GM23338 (cell line): ENCODE data around the gene KCNMB1. TPM values are rescaled to one million over a fixed set of nuclear protein-coding genes. Genes with fewer than 3 reads are reported as not detected.

Experiments
- ATAC-seq: fragments of 200-7000 bp; cut with Tn5 transposase; 3 replicates; pipeline ENCODE4 v1.9.1; 2020
- DNase-seq: peaks from one replicate; pipeline ENCODE4 v3.0.0-alpha.2; 2015; ENCODE audit warnings: low spot score
- H2AFZ ChIP-seq: fragments of 200-600 bp; sonication (generic); 2 replicates; pipeline ENCODE4 v1.8.0; 2016; ENCODE audit warnings: antibody characterized with exemption, mild to moderate bottlenecking, moderate library complexity
- H3F3A ChIP-seq: fragments of 200-600 bp; sonication (generic); replicated peaks from 2 replicates; pipeline ENCODE4 v1.8.0; 2017; ENCODE audit warnings: antibody characterized with exemption, mixed run types, low read depth
- H3K27ac ChIP-seq: fragments of 200-600 bp; sonication (generic); 2 replicates; pipeline ENCODE4 v1.6.1; 2016; ENCODE audit warnings: low read depth
- H3K27me3 ChIP-seq: fragments of 200-600 bp; sonication (generic); 2 replicates; pipeline ENCODE4 v1.8.0; 2016; ENCODE audit warnings: mild to moderate bottlenecking, mixed run types, moderate library complexity; ENCODE audit not compliant: insufficient read depth
- H3K36me3 ChIP-seq: fragments of 200-600 bp; sonication (generic); 2 replicates; pipeline ENCODE4 v1.8.0; 2016; ENCODE audit warnings: mild to moderate bottlenecking; ENCODE audit not compliant: insufficient read depth
- H3K4me1 ChIP-seq: fragments of 200-600 bp; sonication (generic); 2 replicates; pipeline ENCODE4 v1.8.0; 2016; ENCODE audit warnings: mild to moderate bottlenecking, moderate library complexity; ENCODE audit not compliant: insufficient read depth
- H3K4me2 ChIP-seq: fragments of 200-600 bp; sonication (generic); 2 replicates; pipeline ENCODE4 v1.7.1; 2017; ENCODE audit warnings: mixed run types
- H3K4me3 ChIP-seq: fragments of 200-600 bp; sonication (generic); 2 replicates; pipeline ENCODE4 v1.6.1; 2016; ENCODE audit warnings: mixed run types
- H3K79me2 ChIP-seq: fragments of 200-600 bp; sonication (generic); replicated peaks from 2 replicates; pipeline ENCODE4 v1.8.0; 2017; ENCODE audit warnings: mild to moderate bottlenecking; ENCODE audit not compliant: insufficient read depth
- H3K9me2 ChIP-seq: fragments of 200-600 bp; sonication (generic); 2 replicates; pipeline ENCODE4 v1.8.0; 2017; ENCODE audit not compliant: insufficient read depth
- H4K20me1 ChIP-seq: fragments of 200-600 bp; sonication (generic); replicated peaks from 2 replicates; pipeline ENCODE4 v1.8.0; 2017; ENCODE audit warnings: mild to moderate bottlenecking; ENCODE audit not compliant: insufficient read depth
- H3K27ac Mint-ChIP-seq: 2 replicates; pipeline ENCODE4 v1.8.0; 2020; ENCODE audit warnings: inconsistent platforms, mild to moderate bottlenecking, moderate library complexity, mixed read lengths
- H3K27me3 Mint-ChIP-seq: 3 replicates; pipeline ENCODE4 v1.8.0; 2022; ENCODE audit warnings: low read depth, mild to moderate bottlenecking, moderate library complexity, mixed read lengths, inconsistent platforms; ENCODE audit not compliant: insufficient read depth, poor library complexity
- H3K36me3 Mint-ChIP-seq: 3 replicates; pipeline ENCODE4 v1.8.0; 2021; ENCODE audit warnings: low read depth, mild to moderate bottlenecking, inconsistent platforms, moderate library complexity, mixed read lengths
- H3K4me1 Mint-ChIP-seq: 3 replicates; pipeline ENCODE4 v1.8.0; 2020; ENCODE audit warnings: mild to moderate bottlenecking, inconsistent platforms, mixed read lengths
- H3K4me3 Mint-ChIP-seq: 3 replicates; pipeline ENCODE4 v1.8.0; 2021; ENCODE audit warnings: moderate library complexity, mild to moderate bottlenecking, inconsistent platforms, mixed read lengths
- H3K9me3 Mint-ChIP-seq: 3 replicates; pipeline ENCODE4 v1.8.0; 2020; ENCODE audit warnings: moderate library complexity, mild to moderate bottlenecking, inconsistent platforms, mixed read lengths
- CREB1 ChIP-seq: fragments of 250-450 bp; sonication (Bioruptor Pico); IDR thresholded peaks from 2 replicates; pipeline ENCODE4 v1.5.0; 2020; ENCODE audit warnings: low read depth, mild to moderate bottlenecking, moderate library complexity
- CTCF ChIP-seq, 2 experiments: fragments of 200-600 bp in 1 of 2; sonication (generic) in 1 of 2; conservative IDR thresholded peaks; 2 replicates each; pipeline versions ENCODE4 v1.5.1 to v1.6.1; 2016 to 2017; ENCODE audit warnings: antibody characterized with exemption in 2 of 2, low read depth in 2 of 2, mild to moderate bottlenecking in 2 of 2, moderate library complexity in 1 of 2
- ETS1 ChIP-seq: IDR thresholded peaks from 2 replicates; pipeline ENCODE4 v1.6.1; 2016; ENCODE audit warnings: antibody characterized with exemption
- EZH2 ChIP-seq: fragments of 200-600 bp; sonication (generic); IDR thresholded peaks from one replicate; pipeline ENCODE4 v1.8.0; 2017; ENCODE audit warnings: antibody characterized with exemption, mild to moderate bottlenecking, low read depth; ENCODE audit not compliant: unreplicated experiment
- EZH2phosphoT487 ChIP-seq: fragments of 200-600 bp; sonication (generic); IDR thresholded peaks from one replicate; pipeline ENCODE4 v1.8.1; 2018; ENCODE audit warnings: antibody characterized with exemption; ENCODE audit not compliant: unreplicated experiment
- JUNB ChIP-seq: IDR thresholded peaks from one replicate; pipeline ENCODE4 v1.6.1; 2016; ENCODE audit warnings: antibody characterized with exemption; ENCODE audit not compliant: unreplicated experiment
- NANOG ChIP-seq: IDR thresholded peaks from 2 replicates; pipeline ENCODE4 v1.6.1; 2016; ENCODE audit warnings: antibody characterized with exemption, borderline replicate concordance
- POLR2AphosphoS5 ChIP-seq: IDR thresholded peaks from 2 replicates; pipeline ENCODE4 v1.6.1; 2016; ENCODE audit warnings: antibody characterized with exemption, low read depth
- REST ChIP-seq: IDR thresholded peaks from one replicate; pipeline ENCODE4 v1.6.1; 2018; ENCODE audit warnings: antibody characterized with exemption; ENCODE audit not compliant: unreplicated experiment
- STAT1 ChIP-seq: IDR thresholded peaks from one replicate; pipeline ENCODE4 v1.6.1; 2016; ENCODE audit warnings: antibody characterized with exemption; ENCODE audit not compliant: unreplicated experiment
- ZNF114 ChIP-seq: fragments of 250-450 bp; sonication (Bioruptor Pico); IDR thresholded peaks from 2 replicates; pipeline ENCODE4 v1.5.0; 2020; ENCODE audit warnings: mild to moderate bottlenecking, moderate library complexity
- ZNF331 ChIP-seq: fragments of 250-450 bp; sonication (Bioruptor Pico); IDR thresholded peaks from 2 replicates; pipeline ENCODE4 v1.5.0; 2020; ENCODE audit warnings: low read depth, mild to moderate bottlenecking, moderate library complexity
- polyA plus RNA-seq: library from polyadenylated mRNA; unstranded; fragments of >200 nt; fragmentation: Nextera tagmentation; extraction: Ambion mirVana; gene quantifications from 2 replicates; pipeline ENCODE4 v1.2.1, GENCODE V29; 2016
- total RNA-seq: library from RNA; depleted of rRNA; stranded (reverse); fragments of >200 nt; shearing (Covaris generic); gene quantifications from 2 replicates; pipeline ENCODE4 v1.2.3, GENCODE V29; 2014
- TF ChIP-seq, protein P1 (sequence below): fragments of 250-450 bp; sonication (Bioruptor Pico); IDR thresholded peaks from 2 replicates; pipeline ENCODE4 v1.5.0; 2020; ENCODE audit warnings: mild to moderate bottlenecking, moderate library complexity

The KCNMB1 gene
- total and polyA plus RNA-seq, 2 experiments from 2014 or later, result 0.17 to 0.19 TPM

- no peak for ATAC-seq
- H3K4me1 Mint-ChIP-seq, result no peaks in the 10 kb centered on the region; the same call in 2 of the 3 replicates
- no peak overlapping the region for H3K4me3 Mint-ChIP-seq
- H4K20me1 ChIP-seq, result no peaks in the 10 kb centered on the region
- peaks cover 11% of the 10 kb centered on the region; the same call in 2 of the 3 replicates for H3K9me3 Mint-ChIP-seq
- no peak for DNase-seq
- no peak overlapping the region for H3K4me2 ChIP-seq
- no peak overlapping the region for H3K4me3 ChIP-seq
- no peaks in the 10 kb centered on the region for H3K79me2 ChIP-seq
- no peaks in the 10 kb centered on the region for H3K36me3 Mint-ChIP-seq
- TF ChIP-seq EZH2phosphoT487 (no peak), CREB1 (no peak), ZNF331 (CRISPR knock-in tag) (no peak), JUNB (no peak), CTCF (conservative IDR thresholded peaks at IDR 0.05; ENCODE audit: low read depth in 2 of 2) (no peak), ETS1 (no peak), POLR2AphosphoS5 (no peak), STAT1 (no peak), NANOG (no peak), REST (no peak), EZH2 (no peak), ZNF114 (no peak)
- TF ChIP-seq, protein P1, sequence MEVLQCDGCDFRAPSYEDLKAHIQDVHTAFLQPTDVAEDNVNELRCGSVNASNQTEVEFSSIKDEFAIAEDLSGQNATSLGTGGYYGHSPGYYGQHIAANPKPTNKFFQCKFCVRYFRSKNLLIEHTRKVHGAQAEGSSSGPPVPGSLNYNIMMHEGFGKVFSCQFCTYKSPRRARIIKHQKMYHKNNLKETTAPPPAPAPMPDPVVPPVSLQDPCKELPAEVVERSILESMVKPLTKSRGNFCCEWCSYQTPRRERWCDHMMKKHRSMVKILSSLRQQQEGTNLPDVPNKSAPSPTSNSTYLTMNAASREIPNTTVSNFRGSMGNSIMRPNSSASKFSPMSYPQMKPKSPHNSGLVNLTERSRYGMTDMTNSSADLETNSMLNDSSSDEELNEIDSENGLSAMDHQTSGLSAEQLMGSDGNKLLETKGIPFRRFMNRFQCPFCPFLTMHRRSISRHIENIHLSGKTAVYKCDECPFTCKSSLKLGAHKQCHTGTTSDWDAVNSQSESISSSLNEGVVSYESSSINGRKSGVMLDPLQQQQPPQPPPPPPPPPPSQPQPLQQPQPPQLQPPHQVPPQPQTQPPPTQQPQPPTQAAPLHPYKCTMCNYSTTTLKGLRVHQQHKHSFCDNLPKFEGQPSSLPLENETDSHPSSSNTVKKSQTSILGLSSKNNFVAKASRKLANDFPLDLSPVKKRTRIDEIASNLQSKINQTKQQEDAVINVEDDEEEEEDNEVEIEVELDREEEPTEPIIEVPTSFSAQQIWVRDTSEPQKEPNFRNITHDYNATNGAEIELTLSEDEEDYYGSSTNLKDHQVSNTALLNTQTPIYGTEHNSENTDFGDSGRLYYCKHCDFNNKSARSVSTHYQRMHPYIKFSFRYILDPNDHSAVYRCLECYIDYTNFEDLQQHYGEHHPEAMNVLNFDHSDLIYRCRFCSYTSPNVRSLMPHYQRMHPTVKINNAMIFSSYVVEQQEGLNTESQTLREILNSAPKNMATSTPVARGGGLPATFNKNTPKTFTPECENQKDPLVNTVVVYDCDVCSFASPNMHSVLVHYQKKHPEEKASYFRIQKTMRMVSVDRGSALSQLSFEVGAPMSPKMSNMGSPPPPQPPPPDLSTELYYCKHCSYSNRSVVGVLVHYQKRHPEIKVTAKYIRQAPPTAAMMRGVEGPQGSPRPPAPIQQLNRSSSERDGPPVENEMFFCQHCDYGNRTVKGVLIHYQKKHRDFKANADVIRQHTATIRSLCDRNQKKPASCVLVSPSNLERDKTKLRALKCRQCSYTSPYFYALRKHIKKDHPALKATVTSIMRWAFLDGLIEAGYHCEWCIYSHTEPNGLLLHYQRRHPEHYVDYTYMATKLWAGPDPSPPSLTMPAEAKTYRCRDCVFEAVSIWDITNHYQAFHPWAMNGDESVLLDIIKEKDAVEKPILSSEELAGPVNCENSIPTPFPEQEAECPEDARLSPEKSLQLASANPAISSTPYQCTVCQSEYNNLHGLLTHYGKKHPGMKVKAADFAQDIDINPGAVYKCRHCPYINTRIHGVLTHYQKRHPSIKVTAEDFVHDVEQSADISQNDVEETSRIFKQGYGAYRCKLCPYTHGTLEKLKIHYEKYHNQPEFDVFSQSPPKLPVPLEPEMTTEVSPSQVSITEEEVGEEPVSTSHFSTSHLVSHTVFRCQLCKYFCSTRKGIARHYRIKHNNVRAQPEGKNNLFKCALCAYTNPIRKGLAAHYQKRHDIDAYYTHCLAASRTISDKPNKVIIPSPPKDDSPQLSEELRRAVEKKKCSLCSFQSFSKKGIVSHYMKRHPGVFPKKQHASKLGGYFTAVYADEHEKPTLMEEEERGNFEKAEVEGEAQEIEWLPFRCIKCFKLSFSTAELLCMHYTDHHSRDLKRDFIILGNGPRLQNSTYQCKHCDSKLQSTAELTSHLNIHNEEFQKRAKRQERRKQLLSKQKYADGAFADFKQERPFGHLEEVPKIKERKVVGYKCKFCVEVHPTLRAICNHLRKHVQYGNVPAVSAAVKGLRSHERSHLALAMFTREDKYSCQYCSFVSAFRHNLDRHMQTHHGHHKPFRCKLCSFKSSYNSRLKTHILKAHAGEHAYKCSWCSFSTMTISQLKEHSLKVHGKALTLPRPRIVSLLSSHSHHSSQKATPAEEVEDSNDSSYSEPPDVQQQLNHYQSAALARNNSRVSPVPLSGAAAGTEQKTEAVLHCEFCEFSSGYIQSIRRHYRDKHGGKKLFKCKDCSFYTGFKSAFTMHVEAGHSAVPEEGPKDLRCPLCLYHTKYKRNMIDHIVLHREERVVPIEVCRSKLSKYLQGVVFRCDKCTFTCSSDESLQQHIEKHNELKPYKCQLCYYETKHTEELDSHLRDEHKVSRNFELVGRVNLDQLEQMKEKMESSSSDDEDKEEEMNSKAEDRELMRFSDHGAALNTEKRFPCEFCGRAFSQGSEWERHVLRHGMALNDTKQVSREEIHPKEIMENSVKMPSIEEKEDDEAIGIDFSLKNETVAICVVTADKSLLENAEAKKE (CRISPR knock-in tag), result no peak
- H3K36me3 ChIP-seq, result no peaks in the 10 kb centered on the region
- H3F3A ChIP-seq, result no peaks in the 10 kb centered on the region
- H3K27me3 Mint-ChIP-seq, result peaks cover 2% of the 10 kb centered on the region
- H2AFZ ChIP-seq, result no peak overlapping the region
- no peaks in the 10 kb centered on the region; the same call in 1 of the 2 replicates for H3K9me2 ChIP-seq
- no peaks in the 10 kb centered on the region for H3K4me1 ChIP-seq
- no peak overlapping the region for H3K27ac Mint-ChIP-seq
- H3K27me3 ChIP-seq, result no peaks in the 10 kb centered on the region
- no peak overlapping the region for H3K27ac ChIP-seq
Measured at GRCh38 chr5:170377027-170377426, 12.1 kb downstream of the KCNMB1 start.
